ENCODE data around the gene GJC1.

- no peak for TF ChIP-seq CTCF (IDR thresholded peaks at IDR 0.05)
- no peak for TF ChIP-seq POLR2AphosphoS5 (IDR thresholded peaks at IDR 0.05; ENCODE audit: low read depth, low read length)
- no peak for TF ChIP-seq TCF7L2 (IDR thresholded peaks at IDR 0.05; ENCODE audit: low read depth, low read length)
Observed at GRCh38 chr17:44782326-44782850, 47.7 kb downstream of the GJC1 start.

Measured in Panc1 (cell line).